Measurements from ENCODE around the gene EZH2.
A peak's percentile ranks its signal among the peaks of the same experiment; 100 is the strongest.

EZH2 gene

GRCh38 chr7:148884049-148884298 is at the start of gene EZH2:
Gene EZH2 (minus strand): TSS chr7:148884291. CDS start chr7:148847298, 36,993 bp downstream.
- DNase-seq, result no peak

GRCh38 chr7:148931470-148931869 is 47.4 kb upstream of the EZH2 start:
- DNase-seq, result no peak

- DNase-seq, result no peak
These were observed 46.2 kb upstream of the EZH2 start for GRCh38 chr7:148930335-148930734.

GRCh38 chr7:148929176-148929575 is 45.1 kb upstream of the EZH2 start:
- DNase-seq, result no peak

- no peak for DNase-seq
These were observed 43.3 kb upstream of the EZH2 start for GRCh38 chr7:148927123-148928045.

- DNase-seq, result no peak
These were observed 41.7 kb upstream of the EZH2 start for GRCh38 chr7:148925836-148926235.

- no peak for DNase-seq
These were observed 39.9 kb upstream of the EZH2 start for GRCh38 chr7:148924011-148924410.

GRCh38 chr7:148921806-148922205 is 37.7 kb upstream of the EZH2 start:
- no peak for DNase-seq

GRCh38 chr7:148921189-148921588 is 37.1 kb upstream of the EZH2 start:
- peak in 1 of 2 donors; percentile 16 for DNase-seq

- no peak for DNase-seq
These were observed 35.8 kb upstream of the EZH2 start for GRCh38 chr7:148919859-148920258.

GRCh38 chr7:148918058-148918596 is 34.0 kb upstream of the EZH2 start:
- DNase-seq, result no peak

- DNase-seq, result no peak
These were observed 32.1 kb upstream of the EZH2 start for GRCh38 chr7:148916186-148916585.

- DNase-seq, result peak; percentile 46 to 47
These were observed 31.1 kb upstream of the EZH2 start for GRCh38 chr7:148915211-148915610.

- peak; percentile 50 to 57 for DNase-seq
These were observed 30.2 kb upstream of the EZH2 start for GRCh38 chr7:148914208-148914777.

GRCh38 chr7:148912758-148913541 is 28.9 kb upstream of the EZH2 start:
- DNase-seq, result peak; percentile 71 to 73

GRCh38 chr7:148912151-148912550 is 28.1 kb upstream of the EZH2 start:
- no peak for DNase-seq

GRCh38 chr7:148911626-148912025 is 27.5 kb upstream of the EZH2 start:
- DNase-seq, result peak in 1 of 2 donors; percentile 14

GRCh38 chr7:148909568-148909967 is 25.5 kb upstream of the EZH2 start:
- DNase-seq, result no peak

GRCh38 chr7:148906707-148907498 is 22.8 kb upstream of the EZH2 start:
- no peak for DNase-seq

GRCh38 chr7:148905093-148905666 is 21.1 kb upstream of the EZH2 start:
- DNase-seq, result no peak

GRCh38 chr7:148903504-148903903 is 19.4 kb upstream of the EZH2 start:
- DNase-seq, result no peak

GRCh38 chr7:148901178-148901577 is 17.1 kb upstream of the EZH2 start:
- no peak for DNase-seq
